Fibroblast of lung (primary cell): ENCODE results near the gene MCM3AP.

Experiments used
- EZH2 ChIP-seq: IDR thresholded peaks from 2 replicates; pipeline ENCODE4 v1.5.1; 2012; ENCODE audit warnings: low read length, control low read depth, mild to moderate bottlenecking; ENCODE audit errors: missing control alignments
- TF ChIP-seq, protein P1 (sequence below), 2 donors: IDR thresholded peaks in 1 of 2; conservative IDR thresholded peaks in 1 of 2; 1 replicate in 1 of 2; 2 replicates in 1 of 2; pipeline ENCODE4 v1.5.1; 2011 to 2012; ENCODE audit warnings: low read length in 2 of 2, control low read depth in 1 of 2, inconsistent platforms in 1 of 2, low read depth in 1 of 2, mild to moderate bottlenecking in 1 of 2

DNA sequence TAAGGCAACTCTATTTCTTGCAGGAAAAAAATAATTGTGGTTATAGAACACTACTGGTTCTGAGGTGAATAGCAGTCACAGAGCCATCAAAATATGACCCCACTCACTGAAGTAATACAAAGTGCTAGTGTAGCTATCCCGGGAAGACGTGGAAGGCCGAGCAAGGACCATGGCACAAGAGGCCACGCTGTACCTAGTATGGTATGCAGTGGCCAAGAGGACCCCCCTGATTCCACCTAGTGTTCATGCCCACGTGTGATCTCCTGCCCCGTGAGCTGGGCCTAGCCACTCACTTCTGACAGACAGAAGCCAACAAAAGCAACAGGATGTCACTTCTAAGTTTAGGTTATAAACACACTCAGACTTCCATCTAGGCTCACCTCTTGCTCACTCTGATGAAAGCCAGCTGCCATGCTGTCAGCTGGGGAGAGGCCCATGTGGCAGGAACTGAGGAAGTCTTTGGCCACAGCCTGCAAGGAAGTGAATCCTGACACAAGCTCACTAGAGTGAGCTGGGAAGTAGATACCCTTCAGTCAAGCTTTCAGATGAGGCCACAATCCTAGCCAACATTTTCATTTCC, 35.2 kb downstream of the MCM3AP start:
- TF ChIP-seq, protein P1, sequence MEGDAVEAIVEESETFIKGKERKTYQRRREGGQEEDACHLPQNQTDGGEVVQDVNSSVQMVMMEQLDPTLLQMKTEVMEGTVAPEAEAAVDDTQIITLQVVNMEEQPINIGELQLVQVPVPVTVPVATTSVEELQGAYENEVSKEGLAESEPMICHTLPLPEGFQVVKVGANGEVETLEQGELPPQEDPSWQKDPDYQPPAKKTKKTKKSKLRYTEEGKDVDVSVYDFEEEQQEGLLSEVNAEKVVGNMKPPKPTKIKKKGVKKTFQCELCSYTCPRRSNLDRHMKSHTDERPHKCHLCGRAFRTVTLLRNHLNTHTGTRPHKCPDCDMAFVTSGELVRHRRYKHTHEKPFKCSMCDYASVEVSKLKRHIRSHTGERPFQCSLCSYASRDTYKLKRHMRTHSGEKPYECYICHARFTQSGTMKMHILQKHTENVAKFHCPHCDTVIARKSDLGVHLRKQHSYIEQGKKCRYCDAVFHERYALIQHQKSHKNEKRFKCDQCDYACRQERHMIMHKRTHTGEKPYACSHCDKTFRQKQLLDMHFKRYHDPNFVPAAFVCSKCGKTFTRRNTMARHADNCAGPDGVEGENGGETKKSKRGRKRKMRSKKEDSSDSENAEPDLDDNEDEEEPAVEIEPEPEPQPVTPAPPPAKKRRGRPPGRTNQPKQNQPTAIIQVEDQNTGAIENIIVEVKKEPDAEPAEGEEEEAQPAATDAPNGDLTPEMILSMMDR (conservative IDR thresholded peaks at IDR 0.05 in 1 of 2, IDR thresholded peaks at IDR 0.05 in 1 of 2; ENCODE audit: low read depth in 1 of 2, low read length in 2 of 2) = no peak
- no peak for TF ChIP-seq EZH2
